GM20431 (cell line): ENCODE measurements around the gene TRIM61.

ENCODE experiments used
- in situ Hi-C: fragments of 300-500 bp; cut with MseI, MboI; formaldehyde crosslinking; loops from one replicate; pipeline ENCODE4 v1.15.0; 2020; ENCODE audit warnings: low sequenced_read_pairs; ENCODE audit not compliant: unreplicated experiment

Gene TRIM61

DNA sequence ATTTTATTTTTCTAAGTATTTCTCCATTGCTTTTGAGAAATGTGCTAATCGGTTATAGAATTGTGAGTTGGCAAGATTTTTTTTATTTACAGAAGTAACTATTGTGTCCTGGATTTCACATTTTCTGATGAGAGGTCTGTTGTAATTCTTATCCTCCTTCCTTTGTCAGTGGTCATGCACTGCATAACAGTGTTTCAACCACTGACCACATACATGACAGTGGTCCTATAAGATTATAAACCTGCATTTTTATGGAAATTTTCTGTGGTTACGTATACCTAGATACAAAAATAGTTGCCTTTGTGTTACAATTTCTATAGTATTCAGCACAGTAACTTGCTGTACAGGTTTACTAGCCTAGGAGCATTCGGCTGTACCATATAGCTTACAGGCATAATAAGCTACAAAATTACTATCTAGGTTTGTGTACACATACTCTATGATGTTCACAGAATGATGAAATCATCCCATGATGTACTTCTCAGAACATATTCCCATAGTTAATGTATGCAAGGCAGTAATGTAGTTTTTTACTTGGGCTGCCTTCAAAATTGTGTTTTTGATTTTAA lies 52.7 kb downstream of the TRIM61 start:
- in situ Hi-C loops = loop anchor here (25.0 kb wide), 1 partner anchor 137 kb away; no protein-coding TSS in a partner anchor

DNA sequence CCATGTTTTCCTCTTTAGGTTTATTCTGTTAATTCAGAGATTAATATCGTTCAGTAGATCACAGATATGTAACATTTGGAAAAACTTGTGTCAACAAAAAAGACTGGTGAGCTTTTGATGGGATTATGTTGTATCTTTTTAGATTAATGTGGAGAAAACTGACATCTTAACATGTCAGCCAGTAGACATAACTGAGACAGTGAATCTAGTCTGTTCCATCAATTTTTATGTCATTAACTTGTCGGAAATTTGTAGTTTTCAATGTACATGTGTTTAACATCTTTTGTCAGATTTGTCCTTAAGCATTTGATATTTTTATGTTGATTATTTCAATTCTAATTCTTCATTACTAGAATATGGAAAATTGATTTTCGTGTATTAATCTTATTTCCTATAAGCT lies 58.5 kb downstream of the TRIM61 start:
- in situ Hi-C loops = loop anchor here (25.0 kb wide), 1 partner anchor 132 kb away; no protein-coding TSS in a partner anchor
